Osteoblast (primary cell): ENCODE measurements around the gene KYAT1. TPM values are rescaled to one million over a fixed set of nuclear protein-coding genes. Genes with fewer than 3 reads are reported as not detected.
"Not testable (repeated sequence)": the region's sequence is repeated elsewhere in the genome, so short reads cannot be mapped to it uniquely, and the experiment has no call there.

ENCODE experiments used
- DNase-seq: peaks from one replicate; pipeline ENCODE4 v3.0.0; 2011; ENCODE audit warnings: low spot score, mixed read lengths; ENCODE audit not compliant: insufficient read length; ENCODE audit errors: missing footprints
- H2AFZ ChIP-seq: 2 replicates; pipeline ENCODE4 v1.6.0; 2011; ENCODE audit warnings: mild to moderate bottlenecking, low read length
- H3K27ac ChIP-seq: 2 replicates; pipeline ENCODE4 v1.5.1; 2011; ENCODE audit warnings: mild to moderate bottlenecking, low read depth, low read length, moderate library complexity
- H3K27me3 ChIP-seq: 2 replicates; pipeline ENCODE4 v1.6.0; 2012; ENCODE audit warnings: mild to moderate bottlenecking, control low read depth, inconsistent platforms, low read length, moderate library complexity; ENCODE audit not compliant: insufficient read depth
- H3K36me3 ChIP-seq: 2 replicates; pipeline ENCODE4 v1.5.1; 2011; ENCODE audit warnings: mild to moderate bottlenecking, low read length, control low read depth, moderate library complexity; ENCODE audit not compliant: insufficient read depth
- H3K4me1 ChIP-seq: 2 replicates; pipeline ENCODE4 v1.5.1; 2011; ENCODE audit warnings: mild to moderate bottlenecking, low read length, control low read depth, moderate library complexity; ENCODE audit not compliant: insufficient read depth
- H3K4me2 ChIP-seq: 2 replicates; pipeline ENCODE4 v1.6.0; 2011; ENCODE audit warnings: mild to moderate bottlenecking, low read length; ENCODE audit not compliant: insufficient read depth
- H3K4me3 ChIP-seq: fragments of 200-600 bp; sonication (generic); 3 replicates; pipeline ENCODE4 v1.5.1; 2012; ENCODE audit warnings: mild to moderate bottlenecking, low read length, inconsistent platforms; ENCODE audit not compliant: insufficient read depth
- H3K79me2 ChIP-seq: 2 replicates; pipeline ENCODE4 v1.6.0; 2012; ENCODE audit warnings: mild to moderate bottlenecking, low read length, control low read depth, inconsistent platforms; ENCODE audit not compliant: insufficient read depth
- H3K9me3 ChIP-seq: 2 replicates; pipeline ENCODE4 v1.5.1; 2011; ENCODE audit warnings: low read depth, low read length, control low read depth
- H4K20me1 ChIP-seq: 2 replicates; pipeline ENCODE4 v1.6.0; 2012; ENCODE audit warnings: mild to moderate bottlenecking, low read length, control low read depth; ENCODE audit not compliant: insufficient read depth
- total RNA-seq: library from RNA; depleted of rRNA; stranded (reverse); fragments of >200 nt; gene quantifications from 2 replicates; pipeline ENCODE4 v1.2.3, GENCODE V29; 2012
- TF ChIP-seq, protein P1 (sequence below): IDR thresholded peaks from 2 replicates; pipeline ENCODE4 v1.5.1; 2011; ENCODE audit warnings: mild to moderate bottlenecking, low read depth, low read length, moderate library complexity; ENCODE audit errors: extremely low read depth

KYAT1 gene
- total RNA-seq, 1 donor, result 3.3 TPM

DNA sequence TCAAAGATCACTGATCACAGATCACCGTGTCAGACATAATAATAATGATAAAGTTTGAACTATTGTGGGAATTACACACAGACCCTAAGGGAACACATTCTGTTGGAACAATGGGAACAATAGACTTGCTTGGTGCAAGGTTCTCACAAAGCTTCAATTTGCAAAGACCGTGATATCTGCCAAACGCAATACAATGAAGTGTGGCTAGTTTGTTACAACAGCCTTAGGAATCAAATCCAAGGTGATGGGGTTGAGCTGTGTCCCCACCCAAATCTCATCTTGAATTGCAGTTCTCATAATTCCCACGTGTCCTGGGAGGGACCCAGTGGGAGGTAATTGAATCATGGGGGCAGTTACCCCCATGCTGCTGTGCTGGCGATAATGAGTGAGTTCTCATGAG, 20.8 kb downstream of the KYAT1 start:
- Histone ChIP-seq H2AFZ (no peak overlapping the region), H3K4me1 (no peaks in the 10 kb centered on the region), H4K20me1 (peaks cover 3% of the 10 kb centered on the region), H3K27ac (no peak overlapping the region), H3K4me2 (no peak overlapping the region), H3K79me2 (no peaks in the 10 kb centered on the region), H3K9me3 (no peaks in the 10 kb centered on the region), H3K36me3 (no peaks in the 10 kb centered on the region), H3K4me3 (no peak overlapping the region), H3K27me3 (no peaks in the 10 kb centered on the region)
- DNase-seq, result no peak
- TF ChIP-seq, protein P1, sequence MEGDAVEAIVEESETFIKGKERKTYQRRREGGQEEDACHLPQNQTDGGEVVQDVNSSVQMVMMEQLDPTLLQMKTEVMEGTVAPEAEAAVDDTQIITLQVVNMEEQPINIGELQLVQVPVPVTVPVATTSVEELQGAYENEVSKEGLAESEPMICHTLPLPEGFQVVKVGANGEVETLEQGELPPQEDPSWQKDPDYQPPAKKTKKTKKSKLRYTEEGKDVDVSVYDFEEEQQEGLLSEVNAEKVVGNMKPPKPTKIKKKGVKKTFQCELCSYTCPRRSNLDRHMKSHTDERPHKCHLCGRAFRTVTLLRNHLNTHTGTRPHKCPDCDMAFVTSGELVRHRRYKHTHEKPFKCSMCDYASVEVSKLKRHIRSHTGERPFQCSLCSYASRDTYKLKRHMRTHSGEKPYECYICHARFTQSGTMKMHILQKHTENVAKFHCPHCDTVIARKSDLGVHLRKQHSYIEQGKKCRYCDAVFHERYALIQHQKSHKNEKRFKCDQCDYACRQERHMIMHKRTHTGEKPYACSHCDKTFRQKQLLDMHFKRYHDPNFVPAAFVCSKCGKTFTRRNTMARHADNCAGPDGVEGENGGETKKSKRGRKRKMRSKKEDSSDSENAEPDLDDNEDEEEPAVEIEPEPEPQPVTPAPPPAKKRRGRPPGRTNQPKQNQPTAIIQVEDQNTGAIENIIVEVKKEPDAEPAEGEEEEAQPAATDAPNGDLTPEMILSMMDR, result no peak

DNA sequence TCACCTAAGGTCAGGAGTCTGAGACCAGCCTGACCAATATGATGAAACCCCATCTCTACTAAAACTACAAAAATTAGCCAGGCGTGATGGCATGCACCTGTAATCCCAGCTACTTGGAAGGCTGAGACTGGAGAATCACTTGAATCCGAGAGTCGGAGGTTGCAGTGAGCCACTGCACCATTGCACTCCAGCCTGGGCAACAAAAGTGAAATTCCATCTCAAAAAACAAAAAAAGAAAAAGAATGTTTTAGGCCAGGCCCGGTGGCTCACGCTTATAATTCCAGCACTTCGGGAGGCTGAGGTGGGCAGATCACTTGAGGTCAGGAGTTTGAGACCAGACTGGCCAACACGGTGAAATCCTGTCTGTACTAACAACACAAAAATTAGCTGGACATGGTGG, 23.3 kb downstream of the KYAT1 start:
- not testable (repeated sequence) for H4K20me1 ChIP-seq, H3K9me3 ChIP-seq, H3K79me2 ChIP-seq, H3K4me1 ChIP-seq, H3K4me2 ChIP-seq, H3K36me3 ChIP-seq, H3K4me3 ChIP-seq, H2AFZ ChIP-seq, DNase-seq, H3K27ac ChIP-seq, H3K27me3 ChIP-seq

- not testable (repeated sequence) for H3K27ac ChIP-seq, DNase-seq, H3K27me3 ChIP-seq, H4K20me1 ChIP-seq, H3K9me3 ChIP-seq, H3K4me1 ChIP-seq, H2AFZ ChIP-seq, H3K4me2 ChIP-seq, H3K4me3 ChIP-seq, H3K36me3 ChIP-seq, H3K79me2 ChIP-seq
Measured at GRCh38 chr9:128854454-128854853, 27.3 kb downstream of the KYAT1 start.

GRCh38 chr9:128852646-128853045, 29.1 kb downstream of the KYAT1 start:
- not testable (repeated sequence) for H3K4me3 ChIP-seq, H4K20me1 ChIP-seq, H3K4me2 ChIP-seq, H3K4me1 ChIP-seq, H3K27me3 ChIP-seq, H2AFZ ChIP-seq, H3K27ac ChIP-seq, H3K9me3 ChIP-seq, H3K79me2 ChIP-seq, H3K36me3 ChIP-seq, DNase-seq

GRCh38 chr9:128851779-128852600, 29.8 kb downstream of the KYAT1 start:
- not testable (repeated sequence) for DNase-seq, H3K36me3 ChIP-seq, H3K4me1 ChIP-seq, H3K79me2 ChIP-seq, H3K9me3 ChIP-seq, H3K4me2 ChIP-seq, H2AFZ ChIP-seq, H3K27me3 ChIP-seq, H3K4me3 ChIP-seq, H3K27ac ChIP-seq, H4K20me1 ChIP-seq
- TF ChIP-seq, protein P1, result peak; percentile 63

DNA sequence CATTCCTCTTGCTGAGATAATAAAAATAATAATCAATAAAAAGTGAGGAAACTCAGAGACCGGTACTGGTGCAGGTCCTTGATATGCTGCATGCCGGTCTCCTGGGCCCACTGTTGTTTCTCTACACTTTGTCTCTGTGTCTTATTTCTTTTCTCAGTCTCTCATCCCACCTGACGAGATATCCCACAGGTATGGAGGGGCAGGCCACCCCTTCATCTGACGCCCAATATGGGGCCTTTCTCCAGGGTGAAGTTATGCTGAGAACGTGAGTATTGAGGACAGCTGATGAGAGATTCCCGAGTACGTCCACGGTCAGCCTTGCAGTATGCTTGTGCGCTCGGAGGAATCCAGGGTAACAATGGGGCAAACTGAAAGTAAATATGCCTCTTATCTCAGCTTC, 30.7 kb downstream of the KYAT1 start:
- H3K4me3 ChIP-seq, H3K27me3 ChIP-seq, H2AFZ ChIP-seq, H3K27ac ChIP-seq, H3K4me1 ChIP-seq, H3K79me2 ChIP-seq, H3K4me2 ChIP-seq, H3K9me3 ChIP-seq, H4K20me1 ChIP-seq, DNase-seq, H3K36me3 ChIP-seq: not testable (repeated sequence)
